LNCAP (cell line): ENCODE results near the gene ATP13A1.

Source experiments
- CTCF ChIP-seq: fragments of 450-650 bp; IDR thresholded peaks from 2 replicates; pipeline ENCODE4 v1.5.1; 2017; ENCODE audit warnings: mild to moderate bottlenecking

Gene ATP13A1

GRCh38 chr19:19651076-19651475 is 12.4 kb downstream of the ATP13A1 start:
- TF ChIP-seq CTCF, result no peak

GRCh38 chr19:19650331-19650730 is 13.1 kb downstream of the ATP13A1 start:
- no peak for TF ChIP-seq CTCF

GRCh38 chr19:19649580-19649995 is 13.9 kb downstream of the ATP13A1 start:
- no peak for TF ChIP-seq CTCF

- no peak for TF ChIP-seq CTCF
Observed at GRCh38 chr19:19649155-19649554, 14.3 kb downstream of the ATP13A1 start.

GRCh38 chr19:19647037-19647835 is 16.2 kb downstream of the ATP13A1 start:
- no peak for TF ChIP-seq CTCF

GRCh38 chr19:19645233-19645870 is 18.1 kb downstream of the ATP13A1 start:
- TF ChIP-seq CTCF, result no peak

- TF ChIP-seq CTCF, result 0 out of 2 replicates have a peak, but pooled peaks have one; percentile 41
Observed at GRCh38 chr19:19644054-19644388, 19.5 kb downstream of the ATP13A1 start.
